SK-N-SH treated with all-trans-retinoic acid at 6 μM for 48 hours (cell line): Measurements from ENCODE around the gene TMEM169.

ENCODE experiments used
- ATAC-seq: fragments of 200-7000 bp; cut with Tn5 transposase; 3 replicates; pipeline ENCODE4 v1.9.1; 2020; ENCODE audit warnings: mild to moderate bottlenecking, moderate library complexity
- ARNTL ChIP-seq: fragments of 450-650 bp; formaldehyde crosslinking; IDR thresholded peaks from 2 replicates; pipeline ENCODE4 v1.5.0; 2020; ENCODE audit warnings: low read depth, mild to moderate bottlenecking, moderate library complexity, borderline replicate concordance
- BACH2 ChIP-seq: fragments of 250-450 bp; sonication (Bioruptor Pico); IDR thresholded peaks from 2 replicates; pipeline ENCODE4 v1.9.0; 2021; ENCODE audit warnings: mild to moderate bottlenecking, borderline replicate concordance
- CSDC2 ChIP-seq: fragments of 250-450 bp; sonication (Bioruptor Pico); IDR thresholded peaks from 2 replicates; pipeline ENCODE4 v1.5.0; 2020; ENCODE audit warnings: mild to moderate bottlenecking, moderate library complexity
- GLIS3 ChIP-seq: fragments of 250-450 bp; sonication (Bioruptor Pico); IDR thresholded peaks from 2 replicates; pipeline ENCODE4 v1.5.0; 2020; ENCODE audit warnings: mild to moderate bottlenecking, moderate library complexity
- ISL1 ChIP-seq: fragments of 250-450 bp; sonication (Bioruptor Pico); IDR thresholded peaks from 2 replicates; pipeline ENCODE4 v2.1.2; 2022; ENCODE audit warnings: mild to moderate bottlenecking, moderate library complexity
- OSR1 ChIP-seq: fragments of 250-450 bp; sonication (Bioruptor Pico); IDR thresholded peaks from 2 replicates; pipeline ENCODE4 v1.8.0; 2022; ENCODE audit warnings: moderate library complexity, mild to moderate bottlenecking, inconsistent platforms
- POU6F1 ChIP-seq: fragments of 250-450 bp; sonication (Bioruptor Pico); IDR thresholded peaks from 2 replicates; pipeline ENCODE4 v1.8.0; 2021; ENCODE audit warnings: low read depth, mild to moderate bottlenecking, moderate library complexity, borderline replicate concordance
- PPARA ChIP-seq: fragments of 250-450 bp; sonication (Bioruptor Pico); IDR thresholded peaks from 2 replicates; pipeline ENCODE4 v1.5.0; 2020; ENCODE audit warnings: mild to moderate bottlenecking, borderline replicate concordance
- RARB ChIP-seq: fragments of 250-450 bp; sonication (Bioruptor Pico); IDR thresholded peaks from 2 replicates; pipeline ENCODE4 v1.8.0; 2021; ENCODE audit warnings: mild to moderate bottlenecking, moderate library complexity
- SNAI2 ChIP-seq: fragments of 250-450 bp; sonication (Bioruptor Pico); IDR thresholded peaks from 2 replicates; pipeline ENCODE4 v1.5.0; 2020; ENCODE audit warnings: mild to moderate bottlenecking, moderate library complexity
- TCF4 ChIP-seq: fragments of 250-450 bp; sonication (Bioruptor Pico); IDR thresholded peaks from 2 replicates; pipeline ENCODE4 v1.8.0; 2021; ENCODE audit warnings: mild to moderate bottlenecking, moderate library complexity, borderline replicate concordance
- TOX ChIP-seq: fragments of 250-450 bp; sonication (Bioruptor Pico); IDR thresholded peaks from 2 replicates; pipeline ENCODE4 v1.8.0; 2021; ENCODE audit warnings: mild to moderate bottlenecking, moderate library complexity, borderline replicate concordance
- ZC3H10 ChIP-seq: fragments of 250-450 bp; sonication (Bioruptor Pico); IDR thresholded peaks from 2 replicates; pipeline ENCODE4 v1.5.1; 2021; ENCODE audit warnings: mild to moderate bottlenecking, moderate library complexity
- ZFP3 ChIP-seq: fragments of 250-450 bp; sonication (Bioruptor Pico); IDR thresholded peaks from 2 replicates; pipeline ENCODE4 v1.5.0; 2020; ENCODE audit warnings: mild to moderate bottlenecking, moderate library complexity
- ZFP30 ChIP-seq: fragments of 450-650 bp; formaldehyde crosslinking; IDR thresholded peaks from 2 replicates; pipeline ENCODE4 v1.5.0; 2022; ENCODE audit warnings: mild to moderate bottlenecking, moderate library complexity
- ZNF565 ChIP-seq: fragments of 450-650 bp; formaldehyde crosslinking; conservative IDR thresholded peaks from 2 replicates; pipeline ENCODE4 v1.5.0; 2020; ENCODE audit warnings: low read depth, mild to moderate bottlenecking, moderate library complexity
- ZNF70 ChIP-seq: fragments of 450-650 bp; formaldehyde crosslinking; IDR thresholded peaks from 2 replicates; pipeline ENCODE4 v1.5.0; 2020; ENCODE audit warnings: mild to moderate bottlenecking, moderate library complexity
- ZNF8 ChIP-seq: fragments of 450-650 bp; formaldehyde crosslinking; IDR thresholded peaks from 2 replicates; pipeline ENCODE4 v1.5.0; 2020; ENCODE audit warnings: mild to moderate bottlenecking, moderate library complexity
- TF ChIP-seq, protein P1 (sequence below): fragments of 250-450 bp; sonication (Bioruptor Pico); IDR thresholded peaks from 2 replicates; pipeline ENCODE4 v1.5.0; 2020; ENCODE audit warnings: mild to moderate bottlenecking, moderate library complexity
- TF ChIP-seq, protein P2 (sequence below): fragments of 250-450 bp; sonication (Bioruptor Pico); IDR thresholded peaks from 2 replicates; pipeline ENCODE4 v1.5.1; 2021; ENCODE audit warnings: mild to moderate bottlenecking, moderate library complexity
- TF ChIP-seq, protein P3 (sequence below): fragments of 250-450 bp; sonication (Bioruptor Pico); IDR thresholded peaks from 2 replicates; pipeline ENCODE4 v1.8.0; 2020; ENCODE audit warnings: mild to moderate bottlenecking, moderate library complexity, borderline replicate concordance

Gene TMEM169

GRCh38 chr2:216073773-216074172 is 7.9 kb upstream of the TMEM169 start:
- no peak for ATAC-seq
- TF ChIP-seq ZNF8 (CRISPR knock-in tag) (no peak), ZFP3 (CRISPR knock-in tag) (no peak), ZC3H10 (CRISPR knock-in tag) (no peak), ZNF565 (CRISPR knock-in tag) (no peak), CSDC2 (CRISPR knock-in tag) (no peak)
- TF ChIP-seq, protein P1, sequence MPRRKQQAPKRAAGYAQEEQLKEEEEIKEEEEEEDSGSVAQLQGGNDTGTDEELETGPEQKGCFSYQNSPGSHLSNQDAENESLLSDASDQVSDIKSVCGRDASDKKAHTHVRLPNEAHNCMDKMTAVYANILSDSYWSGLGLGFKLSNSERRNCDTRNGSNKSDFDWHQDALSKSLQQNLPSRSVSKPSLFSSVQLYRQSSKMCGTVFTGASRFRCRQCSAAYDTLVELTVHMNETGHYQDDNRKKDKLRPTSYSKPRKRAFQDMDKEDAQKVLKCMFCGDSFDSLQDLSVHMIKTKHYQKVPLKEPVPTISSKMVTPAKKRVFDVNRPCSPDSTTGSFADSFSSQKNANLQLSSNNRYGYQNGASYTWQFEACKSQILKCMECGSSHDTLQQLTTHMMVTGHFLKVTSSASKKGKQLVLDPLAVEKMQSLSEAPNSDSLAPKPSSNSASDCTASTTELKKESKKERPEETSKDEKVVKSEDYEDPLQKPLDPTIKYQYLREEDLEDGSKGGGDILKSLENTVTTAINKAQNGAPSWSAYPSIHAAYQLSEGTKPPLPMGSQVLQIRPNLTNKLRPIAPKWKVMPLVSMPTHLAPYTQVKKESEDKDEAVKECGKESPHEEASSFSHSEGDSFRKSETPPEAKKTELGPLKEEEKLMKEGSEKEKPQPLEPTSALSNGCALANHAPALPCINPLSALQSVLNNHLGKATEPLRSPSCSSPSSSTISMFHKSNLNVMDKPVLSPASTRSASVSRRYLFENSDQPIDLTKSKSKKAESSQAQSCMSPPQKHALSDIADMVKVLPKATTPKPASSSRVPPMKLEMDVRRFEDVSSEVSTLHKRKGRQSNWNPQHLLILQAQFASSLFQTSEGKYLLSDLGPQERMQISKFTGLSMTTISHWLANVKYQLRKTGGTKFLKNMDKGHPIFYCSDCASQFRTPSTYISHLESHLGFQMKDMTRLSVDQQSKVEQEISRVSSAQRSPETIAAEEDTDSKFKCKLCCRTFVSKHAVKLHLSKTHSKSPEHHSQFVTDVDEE (CRISPR knock-in tag), result no peak

DNA sequence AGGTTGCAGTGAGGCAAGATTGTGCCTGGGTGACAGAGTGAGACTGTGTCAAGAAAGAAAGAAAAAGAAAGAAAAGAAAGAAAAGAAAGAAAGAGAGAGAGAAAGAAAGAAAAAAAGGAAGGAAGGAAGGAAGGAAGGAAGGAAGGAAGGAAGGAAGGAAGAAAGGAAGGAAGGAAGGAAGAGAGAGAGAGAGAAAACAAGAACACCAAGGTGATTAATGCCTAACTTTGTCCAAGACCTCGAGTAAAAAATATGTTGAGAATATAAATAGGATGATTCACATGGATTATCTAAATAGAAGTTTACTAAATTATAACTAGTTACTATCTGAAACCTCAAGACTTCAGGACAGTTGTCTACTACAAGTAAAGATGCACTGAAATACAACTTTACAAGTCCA is 7.3 kb upstream of the TMEM169 start:
- no peak for ATAC-seq
- no peak for TF ChIP-seq ZNF565 (CRISPR knock-in tag)
- TF ChIP-seq ISL1 (CRISPR knock-in tag), result no peak
- TF ChIP-seq, protein P1 (CRISPR knock-in tag), result no peak
- TF ChIP-seq ZNF8 (CRISPR knock-in tag), result no peak
- no peak for TF ChIP-seq ZC3H10 (CRISPR knock-in tag)
- TF ChIP-seq TCF4 (CRISPR knock-in tag), result no peak
- no peak for TF ChIP-seq ZFP30 (CRISPR knock-in tag)
- TF ChIP-seq GLIS3, result no peak
- no peak for TF ChIP-seq SNAI2 (CRISPR knock-in tag)
- TF ChIP-seq TOX (CRISPR knock-in tag), result no peak
- TF ChIP-seq, all 23 proteins: peak for 0

- no peak for ATAC-seq
- TF ChIP-seq ZFP30 (CRISPR knock-in tag), result no peak
- no peak for TF ChIP-seq POU6F1 (CRISPR knock-in tag)
- no peak for TF ChIP-seq ZNF8 (CRISPR knock-in tag)
- TF ChIP-seq ZC3H10 (CRISPR knock-in tag), result no peak
- no peak for TF ChIP-seq ARNTL (CRISPR knock-in tag)
- no peak for TF ChIP-seq RARB (CRISPR knock-in tag)
- TF ChIP-seq, protein P2, sequence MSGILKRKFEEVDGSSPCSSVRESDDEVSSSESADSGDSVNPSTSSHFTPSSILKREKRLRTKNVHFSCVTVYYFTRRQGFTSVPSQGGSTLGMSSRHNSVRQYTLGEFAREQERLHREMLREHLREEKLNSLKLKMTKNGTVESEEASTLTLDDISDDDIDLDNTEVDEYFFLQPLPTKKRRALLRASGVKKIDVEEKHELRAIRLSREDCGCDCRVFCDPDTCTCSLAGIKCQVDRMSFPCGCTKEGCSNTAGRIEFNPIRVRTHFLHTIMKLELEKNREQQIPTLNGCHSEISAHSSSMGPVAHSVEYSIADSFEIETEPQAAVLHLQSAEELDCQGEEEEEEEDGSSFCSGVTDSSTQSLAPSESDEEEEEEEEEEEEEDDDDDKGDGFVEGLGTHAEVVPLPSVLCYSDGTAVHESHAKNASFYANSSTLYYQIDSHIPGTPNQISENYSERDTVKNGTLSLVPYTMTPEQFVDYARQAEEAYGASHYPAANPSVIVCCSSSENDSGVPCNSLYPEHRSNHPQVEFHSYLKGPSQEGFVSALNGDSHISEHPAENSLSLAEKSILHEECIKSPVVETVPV (CRISPR knock-in tag), result no peak
- no peak for TF ChIP-seq ISL1 (CRISPR knock-in tag)
- TF ChIP-seq BACH2 (CRISPR knock-in tag), result no peak
Measured at GRCh38 chr2:216074794-216075193, 6.9 kb upstream of the TMEM169 start.

- no peak for ATAC-seq
- no peak for TF ChIP-seq ZFP30 (CRISPR knock-in tag)
- no peak for TF ChIP-seq OSR1 (CRISPR knock-in tag)
- no peak for TF ChIP-seq ISL1 (CRISPR knock-in tag)
- no peak for TF ChIP-seq PPARA (CRISPR knock-in tag)
- TF ChIP-seq ARNTL (CRISPR knock-in tag), result no peak
- TF ChIP-seq ZFP3 (CRISPR knock-in tag), result no peak
- TF ChIP-seq ZNF70, result no peak
- TF ChIP-seq ZC3H10 (CRISPR knock-in tag), result no peak
- TF ChIP-seq GLIS3, result no peak
- TF ChIP-seq ZNF8 (CRISPR knock-in tag), result no peak
- no peak for TF ChIP-seq SNAI2 (CRISPR knock-in tag)
- TF ChIP-seq, protein P3, sequence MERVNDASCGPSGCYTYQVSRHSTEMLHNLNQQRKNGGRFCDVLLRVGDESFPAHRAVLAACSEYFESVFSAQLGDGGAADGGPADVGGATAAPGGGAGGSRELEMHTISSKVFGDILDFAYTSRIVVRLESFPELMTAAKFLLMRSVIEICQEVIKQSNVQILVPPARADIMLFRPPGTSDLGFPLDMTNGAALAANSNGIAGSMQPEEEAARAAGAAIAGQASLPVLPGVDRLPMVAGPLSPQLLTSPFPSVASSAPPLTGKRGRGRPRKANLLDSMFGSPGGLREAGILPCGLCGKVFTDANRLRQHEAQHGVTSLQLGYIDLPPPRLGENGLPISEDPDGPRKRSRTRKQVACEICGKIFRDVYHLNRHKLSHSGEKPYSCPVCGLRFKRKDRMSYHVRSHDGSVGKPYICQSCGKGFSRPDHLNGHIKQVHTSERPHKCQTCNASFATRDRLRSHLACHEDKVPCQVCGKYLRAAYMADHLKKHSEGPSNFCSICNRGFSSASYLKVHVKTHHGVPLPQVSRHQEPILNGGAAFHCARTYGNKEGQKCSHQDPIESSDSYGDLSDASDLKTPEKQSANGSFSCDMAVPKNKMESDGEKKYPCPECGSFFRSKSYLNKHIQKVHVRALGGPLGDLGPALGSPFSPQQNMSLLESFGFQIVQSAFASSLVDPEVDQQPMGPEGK (CRISPR knock-in tag), result no peak
- TF ChIP-seq POU6F1 (CRISPR knock-in tag), result no peak
- TF ChIP-seq RARB (CRISPR knock-in tag), result no peak
Measured at GRCh38 chr2:216075510-216076485, 5.9 kb upstream of the TMEM169 start.
